Endothelial cell of umbilical vein (primary cell): ENCODE measurements around the gene CIB4.

Experiments
- EZH2 ChIP-seq: IDR thresholded peaks from 2 replicates; pipeline ENCODE4 v1.6.1; 2012; ENCODE audit warnings: borderline replicate concordance, low read depth, mild to moderate bottlenecking, moderate library complexity, low read length, inconsistent platforms; ENCODE audit not compliant: severe bottlenecking
- FOS ChIP-seq: IDR thresholded peaks from 2 replicates; pipeline ENCODE4 v1.6.1; 2011; ENCODE audit warnings: mild to moderate bottlenecking, low read length, moderate library complexity, borderline replicate concordance; ENCODE audit not compliant: insufficient read depth
- POLR2A ChIP-seq: IDR thresholded peaks from 2 replicates; pipeline ENCODE4 v1.6.1; 2012; ENCODE audit warnings: low read depth, mild to moderate bottlenecking, control low read depth, low read length
- POLR2AphosphoS5 ChIP-seq: IDR thresholded peaks from 2 replicates; pipeline ENCODE4 v1.6.1; 2012; ENCODE audit warnings: low read depth, mild to moderate bottlenecking, control low read depth, low read length, moderate library complexity; ENCODE audit not compliant: insufficient read depth
- TF ChIP-seq, protein P1 (sequence below): IDR thresholded peaks from 2 replicates; pipeline ENCODE4 v1.6.1; 2011; ENCODE audit not compliant: insufficient read depth, insufficient read length
- TF ChIP-seq, protein P2 (sequence below), 2 donors: IDR thresholded peaks; 1 replicate in 1 of 2; 2 replicates in 1 of 2; pipeline ENCODE4 v1.5.1; 2011; ENCODE audit warnings: low read length in 2 of 2, mild to moderate bottlenecking in 2 of 2, moderate library complexity in 2 of 2, control low read depth in 1 of 2, inconsistent platforms in 1 of 2, low read depth in 1 of 2; ENCODE audit not compliant: insufficient read depth in 1 of 2; ENCODE audit errors: extremely low read depth in 1 of 2

DNA sequence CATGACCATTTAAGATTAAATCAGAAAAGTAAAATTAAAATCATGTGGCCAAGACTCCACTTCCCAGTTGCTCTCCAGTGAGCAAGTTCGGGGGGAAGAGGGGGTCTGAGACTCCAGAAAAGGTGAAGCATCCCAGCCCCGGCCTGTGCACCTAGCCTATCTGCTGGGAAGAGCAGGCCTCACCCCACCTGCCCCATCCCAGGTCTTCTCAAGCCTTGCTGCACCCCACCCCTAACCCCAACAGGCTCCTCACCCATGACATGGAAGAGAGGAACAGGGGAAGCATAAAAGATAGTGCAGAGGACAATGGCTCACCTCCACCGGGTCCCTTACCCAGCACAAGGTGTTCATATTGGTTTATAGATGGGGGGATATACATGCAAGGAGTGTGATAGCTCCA lies 14.6 kb downstream of the CIB4 start:
- TF ChIP-seq, protein P1, sequence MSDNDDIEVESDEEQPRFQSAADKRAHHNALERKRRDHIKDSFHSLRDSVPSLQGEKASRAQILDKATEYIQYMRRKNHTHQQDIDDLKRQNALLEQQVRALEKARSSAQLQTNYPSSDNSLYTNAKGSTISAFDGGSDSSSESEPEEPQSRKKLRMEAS: no peak
- TF ChIP-seq EZH2 (no peak), POLR2A (no peak), FOS (no peak), POLR2AphosphoS5 (no peak)
- TF ChIP-seq, protein P2, sequence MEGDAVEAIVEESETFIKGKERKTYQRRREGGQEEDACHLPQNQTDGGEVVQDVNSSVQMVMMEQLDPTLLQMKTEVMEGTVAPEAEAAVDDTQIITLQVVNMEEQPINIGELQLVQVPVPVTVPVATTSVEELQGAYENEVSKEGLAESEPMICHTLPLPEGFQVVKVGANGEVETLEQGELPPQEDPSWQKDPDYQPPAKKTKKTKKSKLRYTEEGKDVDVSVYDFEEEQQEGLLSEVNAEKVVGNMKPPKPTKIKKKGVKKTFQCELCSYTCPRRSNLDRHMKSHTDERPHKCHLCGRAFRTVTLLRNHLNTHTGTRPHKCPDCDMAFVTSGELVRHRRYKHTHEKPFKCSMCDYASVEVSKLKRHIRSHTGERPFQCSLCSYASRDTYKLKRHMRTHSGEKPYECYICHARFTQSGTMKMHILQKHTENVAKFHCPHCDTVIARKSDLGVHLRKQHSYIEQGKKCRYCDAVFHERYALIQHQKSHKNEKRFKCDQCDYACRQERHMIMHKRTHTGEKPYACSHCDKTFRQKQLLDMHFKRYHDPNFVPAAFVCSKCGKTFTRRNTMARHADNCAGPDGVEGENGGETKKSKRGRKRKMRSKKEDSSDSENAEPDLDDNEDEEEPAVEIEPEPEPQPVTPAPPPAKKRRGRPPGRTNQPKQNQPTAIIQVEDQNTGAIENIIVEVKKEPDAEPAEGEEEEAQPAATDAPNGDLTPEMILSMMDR (IDR thresholded peaks at IDR 0.05; ENCODE audit: extremely low read depth in 1 of 2, insufficient read depth in 1 of 2, low read depth in 1 of 2, low read length in 2 of 2): no peak
